BJ (cell line): ENCODE data around the gene EFCAB13. TPM values are rescaled to one million over a fixed set of nuclear protein-coding genes. Genes with fewer than 3 reads are reported as not detected.
"Not testable (repeated sequence)": the region's sequence is repeated elsewhere in the genome, so short reads cannot be mapped to it uniquely, and the experiment has no call there.

ENCODE experiments used
- CTCF ChIA-PET: fragments of 350-600 bp; formaldehyde crosslinking; extraction: SDS; loops from one replicate; lab custom pipeline; 2021; ENCODE audit warnings: antibody characterized with exemption, inconsistent platforms; lab: Yijun Ruan, JAX
- POLR2A ChIA-PET: fragments of 300-600 bp; sonication (Branson Sonifier 250); formaldehyde crosslinking; extraction: SDS; loops from one replicate; lab custom pipeline; 2021; ENCODE audit warnings: antibody characterized with exemption; lab: Charles Lee
- DNase-seq: peaks from one replicate; pipeline ENCODE4 v3.0.0-alpha.2; 2011; ENCODE audit warnings: low read depth
- H3K27me3 ChIP-seq: 2 replicates; pipeline ENCODE4 v1.6.0; 2011; ENCODE audit warnings: low read length; ENCODE audit not compliant: control insufficient read depth, insufficient read depth
- H3K36me3 ChIP-seq: 2 replicates; pipeline ENCODE4 v1.5.1; 2011; ENCODE audit warnings: low read length; ENCODE audit not compliant: control insufficient read depth, insufficient read depth
- H3K4me3 ChIP-seq: 2 replicates; pipeline ENCODE4 v1.5.1; 2011; ENCODE audit warnings: low read depth, mild to moderate bottlenecking, control low read depth, low read length
- polyA plus RNA-seq: library from polyadenylated mRNA; depleted of rRNA; stranded (reverse); fragments of >200 nt; gene quantifications from 2 replicates; pipeline ENCODE4 v1.2.3, GENCODE V29; 2011
- TF ChIP-seq, protein P1 (sequence below): IDR thresholded peaks from 2 replicates; pipeline ENCODE4 v1.5.1; 2011; ENCODE audit warnings: low read depth, mild to moderate bottlenecking, control low read depth, inconsistent platforms, low read length, moderate library complexity; ENCODE audit not compliant: insufficient read depth

Gene EFCAB13
- polyA plus RNA-seq, 1 experiment, result 0.22 TPM

GRCh38 chr17:47352848-47353247 is 29.1 kb downstream of the EFCAB13 start:
- Histone ChIP-seq H3K27me3 (no peaks in the 10 kb centered on the region), H3K36me3 (no peaks in the 10 kb centered on the region), H3K4me3 (no peak overlapping the region)
- POLR2A ChIA-PET, result no interaction called here
- DNase-seq, result no peak
- CTCF ChIA-PET, result no interaction called here
- TF ChIP-seq, protein P1, sequence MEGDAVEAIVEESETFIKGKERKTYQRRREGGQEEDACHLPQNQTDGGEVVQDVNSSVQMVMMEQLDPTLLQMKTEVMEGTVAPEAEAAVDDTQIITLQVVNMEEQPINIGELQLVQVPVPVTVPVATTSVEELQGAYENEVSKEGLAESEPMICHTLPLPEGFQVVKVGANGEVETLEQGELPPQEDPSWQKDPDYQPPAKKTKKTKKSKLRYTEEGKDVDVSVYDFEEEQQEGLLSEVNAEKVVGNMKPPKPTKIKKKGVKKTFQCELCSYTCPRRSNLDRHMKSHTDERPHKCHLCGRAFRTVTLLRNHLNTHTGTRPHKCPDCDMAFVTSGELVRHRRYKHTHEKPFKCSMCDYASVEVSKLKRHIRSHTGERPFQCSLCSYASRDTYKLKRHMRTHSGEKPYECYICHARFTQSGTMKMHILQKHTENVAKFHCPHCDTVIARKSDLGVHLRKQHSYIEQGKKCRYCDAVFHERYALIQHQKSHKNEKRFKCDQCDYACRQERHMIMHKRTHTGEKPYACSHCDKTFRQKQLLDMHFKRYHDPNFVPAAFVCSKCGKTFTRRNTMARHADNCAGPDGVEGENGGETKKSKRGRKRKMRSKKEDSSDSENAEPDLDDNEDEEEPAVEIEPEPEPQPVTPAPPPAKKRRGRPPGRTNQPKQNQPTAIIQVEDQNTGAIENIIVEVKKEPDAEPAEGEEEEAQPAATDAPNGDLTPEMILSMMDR, result no peak

GRCh38 chr17:47358652-47359051 is 34.9 kb downstream of the EFCAB13 start:
- TF ChIP-seq, protein P1, result no peak
- ChIA-PET POLR2A (no interaction called here), CTCF (no interaction called here)
- no peak for DNase-seq
- Histone ChIP-seq H3K4me3 (no peak overlapping the region), H3K36me3 (no peaks in the 10 kb centered on the region), H3K27me3 (no peaks in the 10 kb centered on the region)

- no peaks in the 10 kb centered on the region for H3K36me3 ChIP-seq
- no peak for DNase-seq
- H3K4me3 ChIP-seq, result no peak overlapping the region
- TF ChIP-seq, protein P1, result no peak
- H3K27me3 ChIP-seq, result no peaks in the 10 kb centered on the region
- ChIA-PET CTCF (no interaction called here), POLR2A (no interaction called here)
Measured at GRCh38 chr17:47363171-47363570, 39.4 kb downstream of the EFCAB13 start.

DNA sequence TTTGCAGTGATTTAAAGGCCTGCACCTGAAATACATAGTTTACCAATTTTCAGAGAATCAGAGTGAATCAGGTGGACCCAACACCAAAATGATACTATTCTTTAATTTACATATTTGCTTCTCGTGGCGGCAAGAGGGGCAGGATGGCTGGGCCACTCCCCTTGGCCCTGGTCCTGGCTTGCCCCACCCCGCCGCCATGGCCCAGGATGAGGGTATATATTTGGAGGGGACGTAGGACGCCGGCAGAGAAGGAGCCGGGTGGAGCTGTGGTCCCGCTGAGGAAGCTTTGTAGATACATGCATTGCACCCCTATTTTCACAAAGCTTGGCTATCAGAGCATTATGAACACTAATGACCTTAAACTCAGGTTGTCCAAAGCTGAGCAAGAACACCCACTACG is 43.5 kb downstream of the EFCAB13 start:
- POLR2A ChIA-PET, result no interaction called here
- TF ChIP-seq, protein P1, result no peak
- Histone ChIP-seq H3K4me3 (no peak overlapping the region), H3K36me3 (no peaks in the 10 kb centered on the region), H3K27me3 (no peaks in the 10 kb centered on the region)
- CTCF ChIA-PET, result interaction anchor here (1.1 kb wide), 1 partner anchor 13 kb away, joined by 3 read pairs; no protein-coding TSS in a partner anchor
- DNase-seq, result no peak

DNA sequence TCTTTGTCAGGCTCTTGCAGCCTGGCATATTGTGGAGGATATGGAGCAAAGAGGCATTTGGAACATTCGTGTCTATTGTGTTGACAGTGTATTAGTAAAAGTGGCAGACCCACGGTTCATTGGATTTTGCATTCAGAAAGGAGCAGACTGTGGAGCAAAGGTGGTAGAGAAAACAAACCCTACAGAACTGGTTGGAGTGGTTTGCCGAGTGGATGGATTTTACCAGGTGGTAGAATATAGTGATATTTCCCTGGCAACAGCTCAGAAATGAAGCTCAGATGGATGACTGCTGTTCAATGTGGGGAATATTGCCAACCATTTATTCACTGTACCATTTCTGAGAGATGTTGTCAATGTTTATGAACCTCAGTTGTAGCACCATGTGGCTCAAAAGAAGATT is 44.5 kb downstream of the EFCAB13 start:
- ChIA-PET CTCF (no interaction called here), POLR2A (no interaction called here)
- no peak overlapping the region for H3K4me3 ChIP-seq
- H3K36me3 ChIP-seq, result no peaks in the 10 kb centered on the region
- no peak for DNase-seq
- TF ChIP-seq, protein P1, result no peak
- no peaks in the 10 kb centered on the region for H3K27me3 ChIP-seq

GRCh38 chr17:47370899-47371298 is 47.1 kb downstream of the EFCAB13 start:
- CTCF ChIA-PET, result not testable (repeated sequence)

More at GRCh38 chr17:47370899-47371298, 47.1 kb downstream of the EFCAB13 start:
- H3K4me3 ChIP-seq, POLR2A ChIA-PET, DNase-seq, H3K27me3 ChIP-seq, H3K36me3 ChIP-seq: not testable (repeated sequence)
